Fibroblast of skin of left quadriceps (primary cell): ENCODE measurements around the gene KLK3.

Experiments used
- DNase-seq, 2 experiments: peaks; one replicate each; pipeline ENCODE4 v3.0.0-alpha.2; 2013; ENCODE audit warnings: low read depth in 2 of 2

KLK3 gene

DNA sequence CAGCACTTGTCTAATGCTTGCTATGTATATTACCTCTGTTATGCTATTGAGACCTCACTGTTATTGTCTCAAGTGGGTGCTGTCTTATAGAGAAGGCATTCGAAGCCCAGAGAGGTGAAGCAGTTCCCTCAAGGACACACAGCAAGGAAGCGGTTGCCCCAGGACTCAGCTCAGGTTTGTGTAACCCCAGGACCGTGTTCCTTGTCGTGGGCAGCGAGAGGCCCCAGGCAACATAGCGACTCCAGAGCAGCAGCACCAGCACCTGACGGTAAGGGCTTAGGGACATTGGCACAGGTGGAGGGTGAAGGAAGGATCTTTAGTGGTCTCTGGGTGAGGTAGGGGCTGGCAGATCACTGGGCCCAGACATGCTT lies 23.7 kb upstream of the KLK3 start:
- no peak for DNase-seq

DNA sequence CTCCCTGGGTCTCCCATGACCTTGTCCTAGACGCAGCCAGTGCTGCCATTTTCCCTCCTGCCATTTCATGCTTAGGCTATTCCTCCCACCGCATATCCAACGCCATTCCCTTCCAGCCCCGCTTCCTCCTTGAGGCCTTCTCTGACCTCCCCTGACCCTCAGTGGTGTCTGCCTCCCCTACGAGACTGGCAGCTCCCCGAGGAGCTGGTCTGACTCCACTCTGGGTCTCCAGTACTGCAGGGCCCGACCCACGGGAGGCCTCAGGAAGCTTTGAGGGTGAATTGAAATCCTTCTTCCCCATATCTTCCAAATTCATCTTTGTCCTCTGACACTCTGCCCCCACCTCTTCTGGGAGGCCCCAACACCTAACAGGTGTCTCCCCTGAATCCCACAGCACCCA lies 22.0 kb upstream of the KLK3 start:
- no peak for DNase-seq

DNA sequence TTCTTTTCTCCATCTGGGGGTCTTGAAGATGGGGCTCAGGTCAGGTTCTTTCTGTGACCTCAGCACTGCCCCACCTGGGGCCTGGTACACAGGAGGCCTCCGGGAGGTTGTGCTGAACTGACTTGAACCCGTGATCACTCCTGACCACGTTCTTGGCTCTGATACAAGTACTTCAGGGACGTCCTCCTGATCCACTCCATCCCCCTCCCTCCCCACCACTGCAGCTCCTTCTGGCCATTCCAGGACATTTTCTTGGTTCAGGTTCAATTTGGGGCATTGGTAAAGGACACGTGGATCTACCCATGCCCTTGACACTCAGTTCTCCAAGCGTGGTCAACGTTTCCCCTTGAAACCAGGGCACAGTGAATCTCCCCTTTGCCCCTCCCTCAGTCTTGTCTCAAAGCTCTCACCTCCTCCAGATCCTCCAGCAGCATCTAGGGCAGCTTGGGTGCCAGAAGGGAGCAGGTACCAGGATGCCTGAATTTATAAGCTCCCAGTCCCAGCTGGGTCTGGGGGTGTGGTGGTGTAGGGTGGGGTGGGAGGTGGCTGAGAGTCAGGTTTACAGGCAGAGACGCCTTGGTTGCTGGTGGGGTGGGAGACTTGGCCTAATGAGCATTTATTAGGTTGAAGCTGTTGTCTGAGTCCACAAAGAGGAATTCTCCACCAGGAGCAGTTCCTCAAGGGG lies 21.5 kb upstream of the KLK3 start, which contains the start of gene KLK15:
Gene KLK15, minus strand, starts transcription at position 458 of the 685 bp plus-strand sequence. CDS start 2,082 bp downstream, outside the sequence.
- no peak for DNase-seq

DNA sequence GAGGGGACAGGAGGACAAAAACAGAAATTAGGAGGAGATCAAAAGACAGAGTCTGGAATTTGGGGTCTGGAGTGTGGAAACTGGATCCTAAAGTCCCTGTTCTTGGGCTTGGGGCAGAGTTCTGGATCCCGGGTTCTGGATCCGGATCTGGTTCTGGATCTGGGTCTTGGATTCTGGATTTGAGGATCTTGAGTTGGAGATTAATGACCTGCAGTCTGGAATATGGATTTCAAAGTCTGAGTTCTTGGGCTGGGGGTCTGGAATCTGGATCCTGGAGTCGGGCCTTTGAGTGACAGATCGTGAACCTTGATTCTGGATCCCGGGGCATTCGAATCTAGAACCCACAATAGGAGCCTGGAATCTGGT lies 20.9 kb upstream of the KLK3 start:
- no peak for DNase-seq

- DNase-seq = no peak
Observed at GRCh38 chr19:50835103-50835784, 19.5 kb upstream of the KLK3 start.

DNA sequence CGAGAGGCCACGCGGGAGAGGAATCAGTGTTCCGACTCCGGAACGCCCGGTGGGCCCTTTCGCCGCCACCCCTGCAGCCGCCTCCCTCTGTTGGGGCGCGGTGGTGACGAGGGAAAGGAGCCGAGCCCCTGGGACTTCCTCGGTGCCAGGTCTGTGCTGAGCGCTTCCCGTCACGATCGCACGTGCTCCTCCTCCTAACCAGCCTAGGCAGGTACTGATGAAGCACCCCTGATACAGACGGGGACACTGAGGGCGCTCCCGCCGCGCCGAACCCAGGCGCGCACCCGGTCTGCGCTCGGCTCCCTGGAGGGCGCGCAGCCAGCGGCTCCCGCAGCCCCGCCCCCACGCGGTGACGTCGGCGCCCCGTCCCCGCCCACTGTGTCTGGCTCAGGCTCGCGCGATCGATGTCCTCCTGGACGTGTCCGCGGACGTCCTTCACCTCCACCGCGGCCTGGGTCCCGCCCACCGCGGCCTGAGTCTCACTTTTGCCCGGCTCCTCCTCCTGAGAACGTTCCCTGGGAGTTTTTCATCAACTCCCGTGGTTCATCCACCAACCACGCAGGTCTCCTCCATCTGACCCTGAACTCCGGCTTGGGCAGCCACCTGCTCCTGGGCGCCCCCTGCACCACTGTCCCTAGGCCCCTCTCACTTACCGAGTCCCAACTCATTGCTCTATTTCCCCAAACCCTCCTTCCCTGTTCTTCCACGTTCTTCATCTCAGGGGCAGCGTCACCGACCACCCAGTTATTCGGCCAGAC lies 18.8 kb upstream of the KLK3 start:
- DNase-seq = peak; percentile 9

GRCh38 chr19:50836543-50837195 lies 18.0 kb upstream of the KLK3 start:
- DNase-seq = no peak

DNA sequence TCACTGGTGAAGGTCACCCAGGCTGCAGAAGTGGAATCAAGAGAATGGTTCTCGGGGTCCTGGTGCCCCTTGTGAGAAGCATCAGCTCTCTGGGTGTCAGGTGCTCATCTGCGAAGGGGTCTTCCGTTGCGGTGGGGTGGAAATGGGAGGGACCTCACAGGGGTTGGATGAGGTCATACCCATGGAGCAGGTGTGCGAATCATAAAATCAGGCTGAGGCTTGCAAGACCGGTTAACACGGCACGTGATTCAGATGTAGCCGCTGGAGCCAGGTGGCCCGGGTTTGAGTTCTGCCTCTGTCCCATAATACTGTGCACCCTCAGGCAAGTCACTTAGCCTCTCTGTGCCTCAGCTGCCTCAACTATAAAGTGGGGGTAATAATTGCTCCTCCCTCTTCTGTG lies 17.4 kb upstream of the KLK3 start:
- DNase-seq = no peak

DNA sequence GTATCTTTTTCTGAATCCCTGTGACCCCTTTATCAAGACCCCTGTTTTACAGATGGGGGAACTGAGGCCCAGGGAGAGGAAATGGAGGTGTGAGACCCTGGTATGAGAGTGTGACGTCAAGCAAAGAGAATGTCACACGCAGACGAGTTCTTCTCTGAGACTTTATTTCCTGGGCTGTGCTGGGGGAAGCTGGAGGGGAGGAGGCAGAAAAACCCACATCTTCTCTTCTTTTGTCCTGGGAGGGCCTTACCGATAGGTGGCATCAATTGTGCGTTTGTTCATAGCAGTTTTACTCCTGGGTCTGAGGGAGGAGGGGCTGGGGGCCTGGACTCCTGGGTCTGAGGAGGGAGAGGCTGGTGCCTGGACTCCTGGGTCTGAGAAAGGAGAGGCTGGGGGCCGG lies 16.5 kb upstream of the KLK3 start:
- no peak for DNase-seq

DNA sequence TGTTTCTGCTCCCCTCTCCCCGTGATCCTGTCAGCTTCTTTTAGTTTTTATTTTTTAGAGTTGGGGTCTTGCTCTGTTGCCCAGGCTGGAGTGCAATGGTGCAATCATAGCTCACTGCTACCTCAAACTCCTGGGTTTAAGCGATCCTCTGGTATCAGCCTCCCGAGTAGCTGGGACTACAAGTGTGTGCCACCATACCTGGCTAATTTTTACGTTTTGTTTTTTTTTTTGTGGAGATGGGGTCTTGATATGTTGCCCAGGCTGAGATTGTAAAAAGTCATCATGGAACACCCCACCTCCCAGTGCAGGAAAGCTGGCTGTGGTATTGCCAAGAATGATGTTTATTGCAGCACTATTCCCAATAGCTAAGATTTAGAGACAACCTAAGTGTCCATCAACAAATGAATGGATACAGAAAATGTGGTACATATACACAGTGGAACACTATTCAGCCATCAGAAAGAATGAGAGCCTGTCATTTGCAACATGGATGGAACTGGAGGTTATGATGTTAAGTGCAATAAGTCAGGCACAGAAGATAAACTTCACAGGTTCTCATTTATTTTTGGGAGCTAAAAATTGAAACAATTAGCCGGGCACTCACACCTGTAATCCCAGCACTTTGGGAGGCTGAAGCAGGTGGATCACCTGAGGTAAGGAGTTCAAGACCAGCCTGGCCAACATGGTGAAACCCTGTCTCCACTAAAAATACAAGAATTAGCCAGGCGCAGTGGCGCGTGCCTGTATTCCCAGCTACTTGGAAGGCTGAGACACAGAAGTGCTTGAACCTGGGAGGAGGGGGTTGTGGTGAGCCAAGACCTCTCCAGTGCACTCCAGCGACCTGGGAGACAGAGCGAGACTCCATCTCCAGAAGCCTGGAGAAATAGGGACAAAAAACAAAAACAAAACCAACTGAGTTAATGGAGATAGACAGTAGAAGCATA lies 14.7 kb upstream of the KLK3 start:
- no peak for DNase-seq

DNA sequence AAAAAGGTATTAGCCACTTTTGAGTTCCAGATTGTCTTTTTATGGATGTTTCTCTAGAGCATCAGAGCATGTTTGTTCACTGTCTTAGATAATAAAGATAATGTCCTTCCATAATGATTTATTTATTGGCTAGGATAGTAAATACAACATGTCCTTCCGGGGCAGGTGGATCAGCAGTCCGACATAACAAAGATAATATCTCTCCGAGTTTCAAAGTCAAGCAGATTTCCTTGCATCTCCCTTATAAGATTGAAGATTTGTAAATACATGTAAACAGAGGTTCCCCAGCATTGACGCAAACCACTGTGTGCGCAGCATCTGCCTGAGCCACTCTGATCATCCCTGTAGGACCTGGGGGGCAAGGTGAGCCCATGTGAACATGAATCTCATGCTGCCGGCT lies 12.6 kb upstream of the KLK3 start:
- DNase-seq = no peak

- DNase-seq = no peak
Observed at GRCh38 chr19:50843205-50843604, 11.5 kb upstream of the KLK3 start.

GRCh38 chr19:50843701-50844221 lies 11.0 kb upstream of the KLK3 start:
- no peak for DNase-seq

DNA sequence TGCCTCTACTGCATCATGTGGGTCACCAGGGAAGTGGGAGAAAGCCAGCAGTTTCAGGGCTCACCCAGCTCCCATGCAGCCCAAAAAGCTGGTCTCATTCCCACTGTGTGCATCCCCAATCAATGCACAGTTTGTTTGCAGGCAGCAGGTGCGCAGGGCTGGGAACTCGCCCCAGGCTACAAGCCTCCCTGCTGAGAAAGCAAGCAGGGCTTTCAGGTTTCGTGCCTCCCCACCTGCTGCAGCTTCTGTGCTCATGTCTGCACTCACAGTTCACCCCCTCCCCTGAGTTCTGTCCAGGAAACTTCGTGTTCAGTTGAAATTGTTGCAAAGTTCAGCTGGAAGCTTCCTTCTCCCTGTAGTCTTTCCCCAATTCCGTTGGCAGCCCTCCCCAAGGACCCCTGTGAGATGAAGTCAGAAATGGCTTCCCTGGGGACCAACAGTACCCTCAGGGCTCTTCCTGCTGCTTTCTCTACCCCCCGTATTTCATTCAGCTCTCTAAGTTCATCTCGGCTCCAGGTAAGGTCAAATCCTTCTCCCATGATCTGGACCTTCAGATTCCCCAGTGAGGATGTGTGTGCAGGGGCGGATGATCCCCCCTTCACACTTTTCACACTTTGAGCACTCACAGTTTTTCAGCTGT lies 10.3 kb upstream of the KLK3 start:
- DNase-seq = no peak

DNA sequence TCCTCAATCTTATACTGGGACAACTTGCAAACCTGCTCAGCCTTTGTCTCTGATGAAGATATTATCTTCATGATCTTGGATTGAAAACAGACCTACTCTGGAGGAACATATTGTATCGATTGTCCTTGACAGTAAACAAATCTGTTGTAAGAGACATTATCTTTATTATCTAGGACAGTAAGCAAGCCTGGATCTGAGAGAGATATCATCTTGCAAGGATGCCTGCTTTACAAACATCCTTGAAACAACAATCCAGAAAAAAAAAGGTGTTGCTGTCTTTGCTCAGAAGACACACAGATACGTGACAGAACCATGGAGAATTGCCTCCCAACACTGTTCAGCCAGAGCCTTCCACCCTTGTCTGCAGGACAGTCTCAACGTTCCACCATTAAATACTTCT lies 4.0 kb upstream of the KLK3 start:
- DNase-seq = no peak

DNA sequence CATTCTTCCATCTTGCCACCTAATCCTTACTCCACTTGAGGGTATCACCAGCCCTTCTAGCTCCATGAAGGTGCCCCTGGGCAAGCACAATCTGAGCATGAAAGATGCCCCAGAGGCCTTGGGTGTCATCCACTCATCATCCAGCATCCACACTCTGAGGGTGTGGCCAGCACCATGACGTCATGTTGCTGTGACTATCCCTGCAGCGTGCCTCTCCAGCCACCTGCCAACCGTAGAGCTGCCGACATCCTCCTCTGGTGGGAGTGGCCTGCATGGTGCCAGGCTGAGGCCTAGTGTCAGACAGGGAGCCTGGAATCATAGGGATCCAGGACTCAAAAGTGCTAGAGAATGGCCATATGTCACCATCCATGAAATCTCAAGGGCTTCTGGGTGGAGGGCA lies 3.1 kb upstream of the KLK3 start:
- DNase-seq = no peak

GRCh38 chr19:50857366-50857765 lies 2.7 kb downstream of the KLK3 start:
- DNase-seq = no peak

DNA sequence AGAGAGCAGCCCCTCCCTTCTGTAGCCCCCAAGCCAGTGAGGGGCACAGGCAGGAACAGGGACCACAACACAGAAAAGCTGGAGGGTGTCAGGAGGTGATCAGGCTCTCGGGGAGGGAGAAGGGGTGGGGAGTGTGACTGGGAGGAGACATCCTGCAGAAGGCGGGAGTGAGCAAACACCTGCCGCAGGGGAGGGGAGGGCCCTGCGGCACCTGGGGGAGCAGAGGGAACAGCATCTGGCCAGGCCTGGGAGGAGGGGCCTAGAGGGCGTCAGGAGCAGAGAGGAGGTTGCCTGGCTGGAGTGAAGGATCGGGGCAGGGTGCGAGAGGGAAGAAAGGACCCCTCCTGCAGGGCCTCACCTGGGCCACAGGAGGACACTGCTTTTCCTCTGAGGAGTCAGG lies 4.2 kb downstream of the KLK3 start:
- DNase-seq = no peak

DNA sequence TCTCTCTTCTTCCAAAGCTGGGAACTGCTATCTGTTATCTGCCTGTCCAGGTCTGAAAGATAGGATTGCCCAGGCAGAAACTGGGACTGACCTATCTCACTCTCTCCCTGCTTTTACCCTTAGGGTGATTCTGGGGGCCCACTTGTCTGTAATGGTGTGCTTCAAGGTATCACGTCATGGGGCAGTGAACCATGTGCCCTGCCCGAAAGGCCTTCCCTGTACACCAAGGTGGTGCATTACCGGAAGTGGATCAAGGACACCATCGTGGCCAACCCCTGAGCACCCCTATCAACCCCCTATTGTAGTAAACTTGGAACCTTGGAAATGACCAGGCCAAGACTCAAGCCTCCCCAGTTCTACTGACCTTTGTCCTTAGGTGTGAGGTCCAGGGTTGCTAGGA lies 5.1 kb downstream of the KLK3 start:
- DNase-seq = no peak

DNA sequence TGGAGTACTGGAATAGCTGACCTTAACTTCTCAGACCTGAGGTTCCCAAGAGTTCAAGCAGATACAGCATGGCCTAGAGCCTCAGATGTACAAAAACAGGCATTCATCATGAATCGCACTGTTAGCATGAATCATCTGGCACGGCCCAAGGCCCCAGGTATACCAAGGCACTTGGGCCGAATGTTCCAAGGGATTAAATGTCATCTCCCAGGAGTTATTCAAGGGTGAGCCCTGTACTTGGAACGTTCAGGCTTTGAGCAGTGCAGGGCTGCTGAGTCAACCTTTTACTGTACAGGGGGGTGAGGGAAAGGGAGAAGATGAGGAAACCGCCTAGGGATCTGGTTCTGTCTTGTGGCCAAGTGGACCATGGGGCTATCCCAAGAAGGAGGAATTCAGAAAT lies 6.3 kb downstream of the KLK3 start:
- DNase-seq = no peak
